HG03354 (cell line): ENCODE results near the gene D2HGDH.
"Not testable (repeated sequence)": the region's sequence is repeated elsewhere in the genome, so short reads cannot be mapped to it uniquely, and the experiment has no call there.

Experiments
- ATAC-seq: cut with Tn5 transposase; IDR thresholded peaks from one replicate; pipeline ENCODE4 v1.9.1; 2021; ENCODE audit warnings: mild to moderate bottlenecking; ENCODE audit not compliant: unreplicated experiment, poor library complexity, severe bottlenecking

Gene D2HGDH

DNA sequence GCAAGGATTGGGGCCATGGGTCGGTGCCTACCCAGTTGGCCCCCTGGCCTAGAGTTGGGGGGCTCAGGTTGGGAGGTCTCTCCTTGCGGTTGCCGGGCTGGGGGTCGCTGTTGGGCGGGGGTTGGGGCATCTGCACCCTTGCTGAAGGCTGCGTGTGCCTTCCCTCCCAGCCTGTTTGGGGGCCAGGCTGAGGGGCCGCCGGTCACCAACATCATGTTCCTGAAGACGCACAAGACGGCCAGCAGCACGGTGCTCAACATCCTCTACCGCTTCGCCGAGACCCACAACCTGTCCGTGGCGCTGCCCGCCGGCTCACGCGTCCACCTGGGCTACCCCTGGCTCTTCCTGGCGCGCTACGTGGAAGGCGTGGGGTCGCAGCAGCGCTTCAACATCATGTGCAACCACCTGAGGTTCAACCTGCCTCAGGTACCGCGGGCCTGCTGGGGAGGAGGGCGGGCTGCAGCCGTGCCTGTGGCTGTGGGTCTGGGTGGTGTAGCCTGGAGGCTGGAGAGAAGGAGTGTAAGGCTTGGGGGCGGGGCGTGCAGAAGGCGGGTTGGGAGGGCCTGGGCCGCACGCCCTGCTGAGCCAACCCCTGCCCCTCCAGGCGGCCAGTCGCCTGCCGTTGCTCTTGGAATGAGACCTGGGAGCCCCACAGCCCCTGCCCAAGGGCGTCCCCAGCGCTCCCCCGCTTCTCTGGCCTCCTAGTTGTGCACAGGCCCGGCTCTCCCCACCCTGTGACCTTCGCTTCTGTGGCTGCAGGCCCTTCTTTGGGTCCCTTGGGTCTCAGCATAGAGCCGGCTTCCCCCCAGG, 67.4 kb downstream of the D2HGDH start:
- no peak for ATAC-seq

DNA sequence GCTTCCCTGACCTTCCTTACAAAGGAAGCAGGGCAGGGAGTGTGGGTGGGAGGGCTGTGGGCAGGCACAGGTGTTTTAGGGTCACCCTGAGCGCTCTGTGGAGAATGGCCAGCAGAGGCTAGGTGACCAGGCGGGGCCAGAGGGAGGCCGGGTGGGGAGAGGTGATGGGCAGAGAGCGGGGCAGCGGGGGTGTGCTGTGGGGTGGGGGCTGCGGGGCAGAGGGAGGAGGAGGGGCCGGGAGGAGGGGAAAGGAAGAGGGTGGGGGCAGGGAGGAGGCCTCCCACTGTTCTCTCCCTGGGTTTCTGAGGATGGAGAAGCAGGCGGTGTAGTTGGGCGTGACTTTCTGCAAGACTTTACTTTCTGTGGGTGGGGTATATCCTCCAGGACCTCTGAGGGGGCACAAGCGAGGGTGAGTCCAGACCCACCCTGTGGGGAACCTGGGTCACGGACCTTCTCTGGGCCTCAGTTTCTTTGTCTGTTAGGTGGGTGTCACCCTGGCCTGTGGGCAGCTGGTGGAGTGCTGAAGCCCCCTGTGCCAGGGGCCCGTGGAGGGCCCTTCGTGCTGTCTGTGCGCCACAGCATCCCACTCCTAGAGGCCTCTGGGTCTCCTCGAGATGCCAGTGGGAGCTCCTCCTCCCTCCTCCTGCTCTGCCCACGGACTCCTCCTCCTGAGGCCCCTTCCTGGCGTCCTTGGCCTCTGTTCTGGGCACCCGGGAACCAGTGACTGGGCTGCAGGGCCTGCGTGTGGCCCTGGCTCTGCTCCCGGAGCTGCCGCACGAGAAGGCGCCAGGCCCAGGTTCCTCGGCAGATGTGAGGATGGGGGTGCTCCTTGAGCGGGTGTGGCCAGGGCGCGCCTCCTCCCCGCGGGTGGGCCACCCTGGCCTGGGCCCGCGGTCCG, 68.2 kb downstream of the D2HGDH start:
- no peak for ATAC-seq

DNA sequence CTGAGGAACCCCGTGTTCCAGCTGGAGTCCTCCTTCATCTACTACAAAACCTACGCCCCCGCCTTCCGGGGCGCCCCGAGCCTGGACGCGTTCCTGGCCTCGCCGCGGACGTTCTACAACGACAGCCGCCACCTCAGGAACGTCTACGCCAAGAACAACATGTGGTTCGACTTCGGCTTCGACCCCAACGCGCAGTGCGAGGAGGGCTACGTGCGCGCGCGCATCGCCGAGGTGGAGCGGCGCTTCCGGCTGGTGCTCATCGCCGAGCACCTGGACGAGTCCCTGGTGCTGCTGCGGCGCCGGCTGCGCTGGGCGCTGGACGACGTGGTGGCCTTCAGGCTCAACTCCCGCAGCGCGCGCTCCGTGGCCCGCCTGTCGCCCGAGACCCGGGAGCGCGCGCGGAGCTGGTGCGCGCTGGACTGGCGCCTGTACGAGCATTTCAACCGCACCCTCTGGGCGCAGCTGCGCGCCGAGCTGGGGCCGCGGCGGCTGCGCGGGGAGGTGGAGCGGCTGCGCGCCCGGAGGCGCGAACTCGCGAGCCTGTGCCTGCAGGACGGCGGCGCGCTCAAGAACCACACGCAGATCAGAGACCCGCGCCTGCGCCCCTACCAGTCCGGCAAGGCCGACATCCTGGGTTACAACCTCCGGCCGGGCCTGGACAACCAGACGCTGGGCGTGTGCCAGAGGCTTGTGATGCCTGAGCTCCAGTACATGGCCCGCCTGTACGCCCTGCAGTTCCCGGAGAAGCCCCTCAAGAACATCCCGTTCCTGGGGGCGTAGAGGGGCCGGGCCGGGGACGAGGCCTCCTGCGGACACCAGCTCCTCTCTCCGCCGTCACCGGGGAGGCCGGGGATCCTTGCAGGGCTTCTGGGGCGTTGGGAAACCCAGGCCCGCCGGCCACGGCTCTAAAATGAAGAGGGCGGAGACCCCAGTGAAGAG, 69.2 kb downstream of the D2HGDH start:
- ATAC-seq, result peak; percentile 47

DNA sequence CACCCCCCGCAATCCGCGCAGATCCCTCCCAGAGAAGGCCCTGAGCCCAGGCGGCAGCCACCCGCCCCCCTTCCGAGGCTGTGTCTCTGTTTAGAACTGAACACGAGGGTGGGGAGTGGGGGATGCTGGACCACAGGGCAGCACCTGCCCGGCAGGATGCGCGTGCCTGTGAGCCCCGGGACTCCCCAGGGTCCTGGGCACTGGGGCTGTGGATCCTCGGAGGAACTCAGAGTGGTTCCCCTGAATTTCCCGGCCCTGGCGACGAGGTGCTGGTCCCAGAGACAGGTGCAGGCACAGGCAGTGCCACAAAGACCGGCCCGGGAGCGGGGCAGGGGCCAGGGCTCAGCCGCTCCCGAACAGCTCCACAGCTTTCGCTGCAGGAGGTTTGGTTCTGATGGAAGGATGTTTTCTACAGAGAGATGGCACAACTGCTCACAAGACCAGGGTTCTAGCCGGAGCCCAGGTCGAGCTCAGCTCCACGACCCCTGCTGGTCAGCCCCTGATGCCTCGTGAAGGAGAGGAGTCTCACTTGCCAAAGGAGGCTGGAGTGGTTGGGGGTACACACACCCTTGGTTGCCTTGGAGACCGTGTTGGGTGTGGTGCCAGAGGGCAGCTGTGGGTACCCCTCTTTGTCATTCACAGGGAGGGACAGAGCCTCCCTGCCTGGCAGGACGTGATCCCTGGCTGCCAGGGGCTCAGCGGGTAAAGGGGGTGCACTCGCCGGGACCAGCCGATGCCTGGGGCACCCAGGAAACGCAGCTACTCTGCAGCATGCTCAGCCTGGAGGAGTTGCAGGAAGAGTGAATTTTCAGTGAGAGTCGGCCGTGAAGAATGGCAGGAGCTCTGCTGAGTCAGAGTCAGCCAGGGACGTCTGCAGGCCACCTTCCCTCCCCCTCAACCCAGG, 70.1 kb downstream of the D2HGDH start:
- peak; percentile 42 for ATAC-seq

DNA sequence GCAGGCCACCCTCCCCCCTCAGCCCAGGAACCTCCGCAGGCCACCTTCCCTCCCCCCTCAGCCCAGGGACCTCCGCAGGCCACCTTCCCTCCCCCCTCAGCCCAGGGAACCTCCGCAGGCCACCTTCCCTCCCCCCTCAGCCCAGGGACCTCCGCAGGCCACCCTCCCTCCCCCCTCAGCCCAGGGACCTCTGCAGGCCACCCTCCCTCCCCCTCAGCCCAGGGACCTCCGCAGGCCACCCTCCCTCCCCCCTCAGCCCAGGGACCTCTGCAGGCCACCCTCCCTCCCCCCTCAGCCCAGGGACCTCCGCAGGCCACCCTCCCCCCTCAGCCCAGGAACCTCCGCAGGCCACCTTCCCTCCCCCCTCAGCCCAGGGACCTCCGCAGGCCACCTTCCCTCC, 71.8 kb downstream of the D2HGDH start:
- ATAC-seq, result not testable (repeated sequence)

DNA sequence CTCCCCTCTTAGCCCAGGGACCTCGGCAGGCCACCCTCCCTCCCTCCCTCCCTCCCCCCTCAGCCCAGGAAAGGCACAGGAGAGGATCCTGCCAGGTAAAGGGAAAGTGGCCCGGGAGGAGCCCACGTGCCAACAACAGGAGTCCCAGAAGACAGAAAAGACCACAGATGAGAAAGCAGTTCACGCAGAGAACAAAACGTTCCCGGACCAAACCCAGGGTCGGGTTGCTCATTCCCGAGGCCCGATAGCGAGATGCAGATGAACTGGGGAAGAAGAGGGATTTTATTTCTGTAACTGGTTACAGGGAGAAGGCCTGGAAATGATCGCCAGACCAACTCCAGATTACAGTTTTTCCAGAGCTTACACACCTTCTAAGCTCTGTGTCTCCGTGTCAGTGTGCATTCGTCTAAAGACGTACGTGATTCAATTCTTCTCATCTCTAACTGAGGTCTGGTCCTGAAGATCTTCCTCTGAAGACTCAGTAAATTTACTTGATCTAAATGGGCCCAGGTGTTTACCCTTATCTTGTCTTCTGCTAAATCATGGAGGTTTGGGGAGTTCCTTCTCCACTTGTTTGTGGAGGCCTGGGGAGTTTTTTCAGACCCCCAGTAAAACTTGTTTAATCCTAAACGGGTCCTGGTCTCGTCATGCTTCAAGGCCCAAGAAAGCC, 73.8 kb downstream of the D2HGDH start:
- no peak for ATAC-seq

DNA sequence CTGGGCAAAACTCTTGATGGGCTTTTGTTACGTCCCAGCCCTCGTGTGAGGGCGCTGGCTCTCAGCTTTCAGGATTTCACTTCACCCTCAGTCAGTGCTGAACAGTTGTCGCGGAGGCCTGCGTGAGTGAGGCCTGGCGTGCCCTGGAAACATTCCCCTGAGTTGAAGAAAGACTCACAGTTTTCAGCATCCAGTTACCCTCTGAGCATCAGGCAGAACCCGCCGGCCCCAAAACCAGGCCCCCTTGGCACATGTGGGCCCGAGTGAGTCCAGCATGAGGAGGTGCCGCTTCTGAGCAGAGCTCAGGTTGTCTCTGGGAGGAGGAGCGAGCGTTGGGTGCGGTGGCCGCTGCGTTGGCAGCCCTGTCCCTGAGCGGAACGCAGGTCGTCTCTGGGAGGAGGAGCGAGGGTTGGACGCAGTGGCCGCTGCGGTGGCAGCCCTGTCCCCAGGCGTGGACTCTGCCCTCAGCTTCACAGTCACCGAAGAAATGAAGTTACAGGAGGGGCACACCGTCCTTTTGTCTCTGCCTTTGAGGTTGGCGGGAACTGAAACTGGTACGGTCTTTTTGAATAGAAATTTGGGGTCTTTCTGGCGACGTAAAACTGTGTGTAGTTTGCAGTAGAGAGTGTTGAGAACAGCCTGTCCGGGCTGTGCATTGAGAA, 74.4 kb downstream of the D2HGDH start, which contains the start of gene NEU4:
NEU4 (plus strand) TSS at position 473 of the 662 bp plus-strand sequence. CDS start 5,292 bp downstream, outside the sequence.
- no peak for ATAC-seq

DNA sequence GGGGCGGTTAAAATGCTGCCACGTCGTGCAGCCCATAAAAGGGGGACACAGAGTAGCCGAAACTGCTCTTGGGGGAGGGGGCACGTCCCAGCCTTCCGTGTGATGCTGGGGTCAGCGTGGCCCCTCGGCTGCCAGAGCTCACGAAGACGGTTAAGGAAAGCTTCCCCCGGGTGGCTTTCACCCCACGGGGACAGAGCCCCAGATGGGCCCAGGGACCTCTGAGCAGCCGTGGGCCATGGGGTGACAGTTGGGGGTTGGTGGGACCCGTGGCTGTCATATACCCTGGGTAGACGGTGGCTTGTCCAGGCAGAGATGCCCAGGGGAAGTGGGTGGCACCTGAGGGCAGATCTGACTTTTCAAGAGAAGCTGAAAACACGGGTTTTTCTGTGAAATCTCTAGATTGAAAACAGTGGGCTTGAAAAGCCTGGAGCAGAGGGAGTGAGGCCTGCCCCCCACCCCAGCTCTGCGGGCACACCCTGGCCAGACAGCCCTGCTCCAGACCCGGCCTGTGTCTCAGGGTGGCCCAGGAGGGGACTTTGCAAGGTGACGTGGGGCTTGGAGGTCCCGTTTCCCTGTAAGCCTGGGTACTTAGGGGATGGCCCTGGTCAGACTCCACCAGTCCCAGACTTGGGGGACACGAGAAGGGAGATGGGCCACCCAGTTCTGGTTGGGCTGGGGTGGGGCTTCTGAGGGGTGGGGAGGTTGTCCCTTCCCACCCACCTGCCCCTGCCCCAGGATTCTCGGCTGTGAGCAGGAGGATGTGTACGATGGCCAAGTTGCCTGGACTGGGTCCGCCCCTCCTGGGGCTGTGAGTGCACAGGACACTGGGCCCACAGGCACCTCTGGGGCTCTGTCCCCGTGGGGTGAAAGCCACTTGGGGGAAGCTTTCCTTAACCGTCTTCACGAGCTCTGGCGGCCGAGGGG, 75.2 kb downstream of the D2HGDH start:
- ATAC-seq, result no peak

DNA sequence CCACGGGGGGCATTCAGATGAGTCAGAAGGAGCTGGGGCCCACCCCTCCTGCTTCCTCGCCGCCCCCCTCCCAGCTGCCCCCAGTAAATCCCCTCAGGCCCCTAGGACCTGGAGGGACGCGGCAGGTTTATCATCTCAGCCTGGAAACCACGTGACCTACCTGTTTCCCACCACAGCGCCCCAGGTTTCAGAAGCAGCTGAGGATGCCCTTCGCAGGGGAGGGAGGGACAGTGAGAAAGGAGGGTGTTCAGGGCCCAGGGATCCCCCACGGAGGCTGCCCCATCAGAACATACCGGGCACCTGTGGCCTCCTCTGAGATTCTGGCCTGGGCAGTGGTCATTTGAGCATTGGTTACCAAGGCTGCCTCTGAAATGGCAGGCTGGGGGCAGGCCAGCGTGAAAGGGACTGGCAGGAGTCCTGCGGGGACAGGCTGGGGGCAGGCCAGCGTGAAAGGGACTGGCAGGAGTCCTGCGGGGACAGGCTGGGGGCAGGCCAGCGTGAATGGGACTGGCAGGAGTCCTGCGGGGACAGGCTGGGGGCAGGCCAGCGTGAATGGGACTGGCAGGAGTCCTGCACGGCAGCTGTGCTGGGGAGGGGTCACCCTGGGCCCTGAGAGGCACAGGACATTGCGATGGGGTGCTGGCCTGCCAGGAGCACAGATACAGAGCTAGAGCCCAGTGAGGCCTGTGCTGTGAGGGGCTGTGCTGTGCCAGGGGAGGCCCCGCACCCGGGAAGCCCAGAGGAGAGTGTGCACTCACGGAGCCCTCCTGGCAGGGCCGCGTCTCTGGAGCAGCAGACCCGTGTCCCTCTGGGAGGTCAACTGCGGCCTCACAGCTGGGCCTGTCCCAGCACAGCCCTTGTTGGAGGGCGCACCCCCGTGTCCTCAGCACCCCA, 76.1 kb downstream of the D2HGDH start:
- no peak for ATAC-seq

DNA sequence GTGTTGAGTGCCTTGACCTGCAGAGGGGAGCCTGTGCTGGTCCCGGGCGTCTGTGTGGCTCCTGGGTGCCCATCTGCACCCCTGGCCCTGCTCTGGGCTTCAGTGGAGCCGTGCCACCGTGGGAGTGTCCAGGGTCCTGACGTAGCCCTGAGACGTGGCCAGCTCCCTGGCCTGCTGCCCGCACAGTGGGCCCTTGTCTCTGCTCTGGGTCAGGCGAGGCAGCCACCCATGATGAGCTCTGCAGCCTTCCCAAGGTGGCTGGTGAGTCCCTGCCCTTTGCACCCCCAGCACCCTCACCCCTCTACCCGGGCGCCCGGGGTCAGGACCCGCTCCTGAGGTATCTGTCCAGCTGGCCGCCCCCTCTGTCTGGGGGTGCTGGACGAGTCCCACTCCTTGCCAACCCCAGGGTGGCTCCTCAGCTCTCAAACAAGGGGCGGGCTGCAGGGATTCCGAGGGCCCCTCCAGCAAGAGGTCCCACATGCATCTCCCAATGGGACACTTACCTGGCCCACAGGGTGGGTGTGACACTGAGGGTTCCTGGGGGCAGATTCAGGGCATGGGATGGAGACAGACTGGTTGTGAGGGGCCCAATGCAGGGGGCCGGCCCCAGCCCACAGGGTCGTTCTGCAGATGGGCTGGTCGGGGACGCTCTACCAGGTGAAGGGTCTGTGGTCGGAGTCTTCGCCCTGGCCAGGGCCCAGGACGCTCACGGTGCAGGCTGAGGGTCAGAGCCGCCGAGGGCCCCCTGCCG, 76.9 kb downstream of the D2HGDH start:
- ATAC-seq, result no peak

DNA sequence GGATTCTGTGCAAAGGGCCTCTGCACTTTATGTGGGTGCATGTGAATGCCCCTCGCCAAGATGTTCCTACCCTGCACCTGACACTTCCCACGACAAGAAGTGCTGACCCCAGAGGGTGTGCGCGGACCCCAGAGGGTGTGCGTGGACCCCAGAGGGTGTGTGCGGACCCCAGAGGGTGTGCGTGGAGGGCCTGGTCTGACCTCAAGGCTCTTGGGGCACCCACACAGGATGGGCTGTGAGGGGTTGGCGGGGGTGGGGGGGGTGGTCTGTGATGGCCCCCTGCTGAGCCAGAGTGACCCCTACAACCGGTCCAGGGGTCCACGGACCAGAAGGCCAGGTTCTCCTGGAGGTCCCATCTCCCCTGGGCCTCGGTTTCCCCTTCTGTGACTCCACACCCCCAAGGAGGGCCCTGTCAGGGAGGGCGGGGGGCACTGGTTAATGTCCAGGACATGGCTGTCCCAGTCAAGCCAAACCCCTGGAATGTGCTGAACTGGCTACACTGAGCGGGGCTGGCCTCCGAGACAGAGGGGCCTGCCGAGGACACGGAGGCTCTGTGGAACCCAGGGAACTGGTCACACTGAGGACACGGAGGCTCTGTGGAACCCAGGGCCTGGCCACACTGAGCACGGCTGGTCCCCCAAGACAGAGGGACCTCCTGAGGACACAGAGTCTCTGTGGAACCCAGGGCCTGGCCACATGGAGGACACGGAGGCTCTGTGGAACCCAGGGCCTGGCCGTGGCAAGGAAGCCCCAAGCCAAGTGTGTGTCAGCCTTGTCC, 77.7 kb downstream of the D2HGDH start:
- ATAC-seq, result no peak

DNA sequence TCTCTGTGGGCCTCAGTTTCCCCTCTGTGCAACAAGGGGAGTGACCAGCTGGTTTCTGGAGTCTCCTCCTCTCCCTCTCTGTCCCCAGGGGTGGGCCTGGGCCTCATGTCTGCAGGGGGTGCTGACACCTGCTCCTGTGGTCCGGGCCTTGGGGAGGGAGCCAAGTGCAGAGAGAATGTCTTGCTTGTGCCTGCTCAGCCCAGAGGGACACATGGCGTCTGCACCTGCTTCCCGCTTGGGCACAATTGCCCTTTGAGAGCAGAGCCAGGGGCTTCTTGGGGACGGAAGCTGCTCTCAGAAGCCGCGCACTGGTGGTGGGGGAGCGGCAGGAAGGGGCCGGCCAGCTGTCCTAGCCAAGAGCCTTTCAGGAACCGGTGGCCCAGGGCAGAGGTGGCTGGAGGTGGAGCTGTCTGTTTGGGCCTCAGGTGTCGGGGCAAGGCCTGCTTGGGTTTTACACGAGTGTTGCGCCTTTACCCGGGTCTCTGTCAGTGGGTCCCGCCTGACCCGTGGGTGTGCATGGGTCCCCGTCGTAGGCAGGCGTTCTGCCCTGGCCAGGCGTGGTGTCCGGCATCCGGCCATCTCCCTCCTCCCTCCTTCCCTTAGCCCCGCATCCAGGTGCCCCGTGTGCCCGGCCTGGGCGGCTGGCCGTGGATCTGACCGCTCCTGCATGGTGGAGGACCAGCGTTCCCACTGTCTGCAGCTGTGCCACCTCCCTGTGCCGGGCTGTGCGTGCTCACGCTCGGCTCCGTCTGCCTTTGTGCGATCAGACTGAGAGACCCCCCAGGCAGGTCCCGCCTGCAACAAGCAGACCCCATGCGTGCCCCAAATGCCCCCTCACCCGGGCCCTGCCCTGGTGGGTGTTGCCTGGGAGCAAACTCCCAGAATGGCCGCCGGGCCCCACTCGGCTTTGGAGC, 78.6 kb downstream of the D2HGDH start:
- no peak for ATAC-seq

DNA sequence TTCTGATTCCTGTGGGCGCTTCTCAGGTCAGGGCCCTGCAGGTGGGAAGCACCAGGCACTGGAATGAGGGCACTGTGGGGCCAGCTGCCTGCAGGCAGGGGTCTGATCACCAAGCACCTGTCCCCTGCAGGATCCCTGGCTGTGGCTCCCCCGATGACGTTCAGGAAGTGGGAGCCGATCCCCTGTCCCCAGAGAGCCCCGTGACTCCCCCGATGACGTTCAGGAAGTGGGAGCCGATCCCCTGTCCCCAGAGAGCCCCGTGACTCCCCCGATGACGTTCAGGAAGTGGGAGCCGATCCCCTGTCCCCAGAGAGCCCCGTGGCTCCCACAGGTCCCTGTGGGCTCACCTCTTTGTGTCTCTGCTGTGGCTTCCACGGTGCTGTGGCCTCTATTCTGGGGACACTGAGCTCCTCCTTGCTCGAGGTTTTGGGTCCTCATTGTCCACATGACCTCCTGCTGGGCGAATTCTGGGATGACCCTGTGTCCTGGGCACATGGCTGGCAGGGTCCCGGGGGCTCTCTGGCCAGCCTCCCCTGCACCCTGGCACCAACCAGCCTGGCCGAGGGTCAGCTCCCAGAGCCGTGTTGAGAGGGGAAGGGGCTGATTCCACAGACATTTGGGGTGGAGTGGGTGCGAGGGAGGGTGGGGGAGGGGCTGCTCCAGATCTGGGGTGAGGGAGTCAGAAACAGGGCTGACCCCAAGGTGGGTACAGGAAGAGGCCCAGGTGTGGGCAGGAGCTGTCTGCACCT, 79.4 kb downstream of the D2HGDH start:
- ATAC-seq, result no peak
